Limb (tissue), 2 donors: ENCODE measurements around the gene KRTAP5-3.

Source experiments
- DNase-seq, 2 donors: peaks; one replicate each; pipeline ENCODE4 v3.0.0-alpha.2; 2016; ENCODE audit errors: extremely low spot score in 2 of 2

The KRTAP5-3 gene

DNA sequence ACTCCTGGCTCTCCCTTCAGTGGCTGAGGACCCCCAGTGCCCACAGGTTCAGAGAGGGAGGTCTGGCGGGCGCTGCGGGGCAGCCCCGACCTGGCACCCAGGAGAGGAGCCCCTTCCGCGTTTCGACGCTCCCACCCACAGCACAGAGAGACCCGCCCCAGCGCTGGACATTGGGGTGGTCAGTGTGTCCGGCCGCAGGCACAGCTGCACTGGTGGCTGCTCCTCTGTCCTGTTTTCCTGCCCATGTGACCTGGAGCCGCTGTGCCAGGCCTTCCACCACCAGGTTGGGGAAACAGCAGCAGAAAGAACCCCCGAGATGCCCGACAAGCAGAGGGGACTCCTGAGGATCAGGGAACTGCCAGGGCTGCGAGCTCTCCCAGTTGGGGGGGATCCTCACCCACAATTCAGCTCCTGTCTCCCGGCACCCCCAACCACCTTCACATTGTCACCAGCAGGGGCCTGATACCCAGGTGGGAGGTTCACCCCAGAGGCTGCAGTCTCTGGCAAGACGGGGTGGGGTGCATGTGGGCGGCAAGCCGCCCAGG is 35.0 kb upstream of the KRTAP5-3 start:
- no peak for DNase-seq

DNA sequence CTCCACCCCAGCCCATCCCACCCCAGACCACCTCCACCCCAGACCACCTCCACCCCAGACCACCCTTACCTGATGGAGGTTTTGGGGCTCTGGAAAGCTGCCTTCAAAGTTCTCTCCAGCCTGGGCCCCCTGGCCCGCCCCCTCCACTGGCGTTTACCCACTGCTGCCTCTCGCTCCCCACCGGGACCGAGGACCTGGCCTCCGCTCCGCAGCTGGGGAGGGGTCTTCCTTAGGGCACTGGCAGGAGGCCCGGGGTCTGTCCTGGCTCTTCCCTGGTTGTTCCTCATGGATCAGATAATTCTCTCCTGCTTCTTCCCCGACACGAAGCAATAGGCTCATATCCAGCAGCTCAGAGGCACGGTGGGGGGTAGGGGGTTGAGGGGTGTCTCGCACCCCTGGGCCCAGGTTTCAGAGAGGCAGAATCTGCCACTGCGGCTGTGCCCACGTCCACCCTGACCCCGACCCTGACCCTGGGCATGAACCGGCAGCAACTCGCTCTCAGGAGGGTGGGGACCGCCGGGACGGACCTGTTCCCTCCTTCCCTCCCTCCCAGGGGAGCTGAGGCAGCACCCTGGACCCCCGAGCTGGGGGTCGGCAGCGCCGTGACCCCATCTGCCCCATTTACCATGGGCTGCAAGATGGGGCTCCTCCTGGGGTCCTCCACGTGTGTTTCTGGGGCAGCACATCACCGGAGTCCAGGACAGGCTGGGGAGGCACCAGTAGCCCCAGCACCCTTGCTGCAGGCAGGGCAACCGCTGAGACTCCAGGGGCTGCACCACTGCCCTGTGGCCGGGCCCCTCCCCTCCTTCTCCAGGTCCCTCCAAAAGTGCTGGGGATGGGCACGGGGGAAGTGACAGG is 34.3 kb upstream of the KRTAP5-3 start:
- DNase-seq = peak in 1 of 2 donors; percentile 28

DNA sequence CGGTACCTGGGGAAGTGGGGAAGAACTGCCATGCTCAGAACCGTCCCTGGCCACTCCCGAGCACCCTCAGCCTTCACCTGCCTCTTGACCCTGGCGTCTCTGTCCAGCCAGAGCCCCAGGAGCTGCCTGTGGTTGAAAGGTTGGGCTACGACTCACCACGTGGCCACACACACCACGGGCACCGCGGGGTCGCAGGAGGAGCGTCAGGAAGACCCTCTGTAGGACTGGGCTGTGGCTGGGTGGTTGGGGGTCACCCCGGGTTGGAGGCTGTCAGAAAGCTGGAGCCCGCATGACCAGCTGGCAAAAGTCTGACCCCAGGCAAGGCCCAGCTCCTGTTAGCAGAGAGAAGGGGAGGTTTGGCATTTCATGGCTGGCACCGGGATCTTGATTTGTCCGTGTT is 32.8 kb upstream of the KRTAP5-3 start:
- no peak for DNase-seq

DNA sequence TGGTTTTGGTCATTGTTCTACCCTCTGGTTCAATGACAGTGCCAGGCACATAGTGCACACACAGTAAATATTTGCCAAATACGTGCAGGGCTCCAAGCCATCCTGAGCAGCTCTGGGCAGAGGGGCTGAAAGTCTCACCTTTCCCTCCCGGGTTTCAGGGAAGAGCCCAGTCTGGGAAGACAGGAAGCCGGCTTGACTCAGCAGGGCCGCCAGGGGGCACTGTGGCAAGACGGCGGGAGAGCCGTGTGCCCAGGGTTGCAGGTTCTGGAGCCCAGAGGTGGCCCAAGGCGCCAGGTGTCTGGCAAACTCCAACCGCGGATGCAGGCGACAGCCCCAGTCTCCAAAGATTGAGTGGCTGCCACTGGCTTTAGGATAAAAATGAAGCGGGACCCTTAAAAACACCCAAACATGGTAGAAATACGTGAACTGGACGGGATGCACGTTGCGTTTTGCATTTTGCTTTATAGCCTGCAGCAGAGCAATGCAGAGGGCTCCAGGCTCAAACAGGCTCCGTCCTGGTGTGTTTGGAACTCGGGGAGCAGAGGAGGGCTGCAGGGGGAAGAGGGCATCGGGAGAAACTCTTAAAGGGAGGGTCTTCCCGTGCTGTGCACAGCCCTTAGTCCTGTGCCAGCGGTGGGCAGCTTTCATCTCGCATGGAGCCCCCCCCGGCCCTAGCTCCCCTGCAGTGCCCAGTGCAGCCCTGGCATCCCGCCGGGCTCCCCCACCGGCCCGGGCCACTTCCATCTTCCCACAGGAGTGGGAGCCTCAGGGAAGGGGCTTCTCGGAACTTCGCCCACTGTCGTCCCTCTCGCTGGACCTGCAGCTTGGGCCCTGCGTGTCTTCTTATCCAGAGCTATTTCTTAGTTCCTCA is 32.0 kb upstream of the KRTAP5-3 start:
- DNase-seq = peak; percentile 6 to 65

DNA sequence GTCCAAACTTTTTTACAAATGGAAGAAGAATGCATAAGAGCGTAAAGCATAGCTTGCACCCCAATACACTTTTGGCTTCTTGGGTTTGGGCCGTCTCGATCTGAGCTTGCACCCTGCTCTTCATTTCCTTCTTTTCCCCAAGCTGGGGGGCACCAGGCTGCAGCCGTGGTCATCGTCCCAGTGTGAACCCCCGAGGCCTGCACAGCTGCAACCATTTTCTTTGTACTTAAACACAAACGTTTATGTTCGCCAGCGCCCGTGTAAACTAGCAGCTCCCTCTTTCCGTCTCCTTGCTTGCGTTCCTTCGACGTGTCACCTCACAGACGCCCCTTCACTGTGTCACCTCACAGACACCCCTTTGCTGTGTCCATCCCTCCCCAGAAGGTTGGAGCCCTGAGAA is 31.4 kb upstream of the KRTAP5-3 start:
- no peak for DNase-seq

DNA sequence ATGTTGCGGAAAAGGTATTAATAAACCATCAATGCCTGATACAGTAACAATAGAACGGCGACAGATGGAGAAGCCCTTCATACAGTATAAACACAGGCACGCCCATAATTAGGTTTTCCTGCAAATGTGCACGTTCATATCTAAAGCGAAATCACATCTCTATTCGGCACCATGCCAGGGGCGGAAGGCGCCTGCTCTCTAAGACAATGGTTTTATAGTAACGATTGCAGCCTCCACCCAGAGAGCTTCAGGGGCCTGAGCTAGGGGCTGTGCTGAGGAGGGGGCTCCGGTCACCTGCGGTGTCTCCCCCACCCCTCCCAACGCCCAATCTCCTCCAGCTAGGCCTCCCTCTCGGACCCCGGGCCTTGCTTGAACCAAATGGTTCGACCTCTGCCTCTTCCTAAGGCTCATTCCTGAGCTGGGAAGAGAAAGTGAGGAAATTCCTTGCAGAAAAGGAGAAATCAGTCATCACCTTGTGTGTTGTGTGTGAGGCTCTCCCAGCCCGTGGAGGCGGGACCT is 30.9 kb upstream of the KRTAP5-3 start:
- DNase-seq = no peak

DNA sequence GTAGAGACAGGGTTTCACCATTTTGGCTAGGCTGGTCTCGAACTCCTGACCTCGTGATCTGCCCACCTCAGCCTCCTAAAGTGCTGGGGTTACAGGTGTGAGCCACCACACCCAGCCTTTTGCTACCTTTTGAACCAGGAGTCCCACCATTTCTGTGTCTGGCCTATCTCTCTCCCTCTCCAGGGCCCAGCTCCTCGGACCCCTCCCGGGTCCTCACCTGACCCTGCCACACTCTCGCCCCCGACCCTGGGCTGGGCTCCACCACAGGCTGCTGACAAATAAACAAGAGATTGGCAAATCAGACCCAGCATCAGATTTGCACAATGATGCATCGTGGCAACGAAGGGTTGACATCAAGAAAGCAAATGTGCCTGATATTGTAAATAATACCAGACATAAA is 30.1 kb upstream of the KRTAP5-3 start:
- DNase-seq = no peak

DNA sequence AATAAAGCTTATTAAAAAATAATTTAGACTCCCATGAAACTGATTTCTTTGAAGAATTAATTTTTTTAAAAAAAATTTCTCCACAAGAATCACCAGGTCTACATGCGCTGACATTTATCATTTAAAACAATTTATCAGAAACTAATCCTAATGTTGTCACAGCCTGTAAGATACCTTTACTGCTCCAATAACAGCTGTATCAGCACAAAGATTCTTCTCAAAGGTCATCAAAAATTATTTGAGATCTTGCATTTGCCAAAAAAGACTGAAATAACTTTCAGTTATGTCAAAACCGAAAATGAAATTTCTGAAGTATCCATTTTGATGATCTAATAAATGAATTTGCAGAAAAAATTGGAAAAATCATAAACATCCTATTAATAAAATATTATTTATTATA is 29.4 kb upstream of the KRTAP5-3 start:
- no peak for DNase-seq

DNA sequence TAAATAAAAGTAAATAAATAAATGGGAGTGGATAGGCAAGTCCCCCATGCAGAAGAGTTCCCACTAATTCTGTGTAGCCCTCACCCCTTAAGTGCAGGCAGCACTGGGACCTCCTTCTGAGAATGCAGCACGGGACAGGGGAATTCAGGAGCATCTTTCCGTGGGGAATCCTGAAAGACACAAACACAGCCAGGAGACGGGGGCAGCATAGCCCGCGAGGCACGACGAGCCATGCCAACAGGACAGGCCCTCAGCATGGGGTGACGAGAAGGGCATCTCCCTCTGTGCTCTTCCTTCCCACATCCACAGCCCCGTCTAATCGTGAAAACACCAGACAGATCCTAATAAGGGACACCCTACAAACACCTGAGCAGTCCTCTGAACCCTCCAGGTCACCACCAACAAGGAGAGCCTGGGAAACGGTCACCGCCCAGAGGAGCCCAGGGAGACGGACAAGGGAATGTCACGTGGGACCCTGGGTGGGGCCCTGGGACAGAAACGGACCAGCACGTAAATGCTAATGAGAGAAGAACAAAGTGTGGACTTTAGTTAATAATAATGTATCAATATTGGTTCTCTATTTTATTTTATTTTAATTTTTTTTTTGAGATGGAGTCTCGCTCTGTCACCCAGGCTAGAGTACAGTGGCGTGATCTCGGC is 28.2 kb upstream of the KRTAP5-3 start:
- DNase-seq = no peak

DNA sequence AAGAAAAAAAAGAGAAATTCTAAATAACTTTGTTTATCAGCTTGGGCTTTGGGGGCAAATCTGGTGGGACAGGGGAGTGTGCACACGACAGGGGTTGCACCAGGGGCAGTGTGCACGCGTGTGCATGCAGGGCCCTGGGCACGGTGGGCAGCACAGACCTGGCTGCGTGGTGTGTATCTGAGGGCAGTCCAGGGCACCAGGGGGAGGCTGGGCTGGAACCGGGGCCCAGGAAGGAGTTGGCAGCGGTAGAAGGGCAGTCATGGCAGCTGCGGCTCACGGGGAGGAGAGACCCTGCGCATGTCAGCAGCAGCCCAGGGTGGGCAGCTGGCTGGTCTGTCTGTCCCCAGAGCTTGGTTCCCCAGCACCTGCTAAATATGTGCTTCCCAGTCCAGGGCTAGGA is 25.6 kb upstream of the KRTAP5-3 start:
- DNase-seq = no peak

DNA sequence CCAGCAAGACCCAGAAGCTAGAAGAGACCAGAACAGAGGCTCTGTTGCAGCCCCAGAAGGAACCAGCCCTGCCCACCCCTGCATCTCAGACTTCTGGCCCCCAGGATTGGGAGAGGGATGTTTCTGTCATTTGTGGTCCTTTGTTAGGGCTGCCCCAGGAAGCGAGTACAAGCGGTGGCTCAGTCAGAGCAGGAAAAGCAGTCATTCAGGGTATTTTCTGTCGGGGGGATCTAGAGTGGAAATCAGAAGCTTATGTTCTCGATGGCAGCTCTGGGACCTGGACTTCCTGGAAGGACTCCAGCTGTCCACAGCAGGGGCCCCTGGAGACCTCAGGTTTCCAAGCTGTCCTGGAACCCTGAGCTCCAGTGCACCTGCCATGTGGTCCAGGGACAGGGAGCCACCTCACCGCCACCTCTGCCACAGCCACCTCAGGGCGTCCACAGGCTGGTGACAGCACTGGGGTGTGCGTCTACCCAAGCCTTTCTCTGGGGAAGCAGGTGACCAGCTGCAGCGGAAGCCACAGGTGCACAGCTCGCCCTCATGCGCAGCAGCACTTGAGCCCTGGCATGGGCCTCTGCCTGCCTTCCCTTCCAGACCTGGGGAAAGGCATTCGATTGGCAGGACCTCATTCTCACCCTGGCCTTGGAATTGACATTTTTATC is 23.9 kb upstream of the KRTAP5-3 start:
- no peak for DNase-seq

DNA sequence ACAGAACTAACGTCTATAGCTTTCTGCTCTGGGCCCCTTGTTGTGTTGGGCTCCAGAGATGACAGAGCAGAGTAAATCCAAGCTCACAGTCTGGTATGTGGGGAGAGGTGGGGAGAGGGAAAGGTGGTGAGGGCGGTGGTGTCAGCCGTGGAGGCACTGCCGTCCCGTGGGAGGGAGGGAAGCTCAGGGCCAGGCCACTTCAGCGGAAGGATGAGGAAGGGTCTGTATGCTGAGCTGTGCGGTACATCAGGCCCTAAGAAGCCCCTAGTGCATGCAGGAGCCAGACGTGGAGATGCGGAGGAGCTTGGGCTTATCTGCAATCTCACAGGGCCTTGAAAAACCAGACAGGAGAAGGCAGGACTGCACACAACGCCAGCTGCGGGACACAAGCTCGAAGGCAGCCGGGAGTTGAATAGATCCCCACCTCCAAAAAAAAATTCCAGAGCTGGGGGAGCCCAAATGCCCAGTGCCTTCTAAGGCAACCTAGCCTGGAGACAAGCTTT is 22.9 kb upstream of the KRTAP5-3 start:
- no peak for DNase-seq

DNA sequence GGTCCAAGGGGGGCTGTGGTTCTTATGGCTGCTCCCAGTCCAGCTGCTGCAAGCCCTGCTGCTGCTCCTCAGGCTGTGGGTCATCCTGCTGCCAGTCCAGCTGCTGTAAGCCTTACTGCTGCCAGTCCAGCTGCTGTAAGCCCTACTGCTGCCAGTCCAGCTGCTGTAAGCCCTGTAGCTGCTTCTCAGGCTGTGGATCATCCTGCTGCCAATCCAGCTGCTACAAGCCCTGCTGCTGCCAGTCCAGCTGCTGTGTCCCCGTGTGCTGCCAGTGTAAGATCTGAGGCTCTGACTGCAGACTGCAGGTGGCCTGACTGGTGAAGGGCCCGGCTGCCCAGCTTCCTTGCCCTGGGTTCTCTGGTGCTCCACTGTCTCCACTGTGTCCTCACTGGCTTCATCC is 22.0 kb upstream of the KRTAP5-3 start:
- no peak for DNase-seq

DNA sequence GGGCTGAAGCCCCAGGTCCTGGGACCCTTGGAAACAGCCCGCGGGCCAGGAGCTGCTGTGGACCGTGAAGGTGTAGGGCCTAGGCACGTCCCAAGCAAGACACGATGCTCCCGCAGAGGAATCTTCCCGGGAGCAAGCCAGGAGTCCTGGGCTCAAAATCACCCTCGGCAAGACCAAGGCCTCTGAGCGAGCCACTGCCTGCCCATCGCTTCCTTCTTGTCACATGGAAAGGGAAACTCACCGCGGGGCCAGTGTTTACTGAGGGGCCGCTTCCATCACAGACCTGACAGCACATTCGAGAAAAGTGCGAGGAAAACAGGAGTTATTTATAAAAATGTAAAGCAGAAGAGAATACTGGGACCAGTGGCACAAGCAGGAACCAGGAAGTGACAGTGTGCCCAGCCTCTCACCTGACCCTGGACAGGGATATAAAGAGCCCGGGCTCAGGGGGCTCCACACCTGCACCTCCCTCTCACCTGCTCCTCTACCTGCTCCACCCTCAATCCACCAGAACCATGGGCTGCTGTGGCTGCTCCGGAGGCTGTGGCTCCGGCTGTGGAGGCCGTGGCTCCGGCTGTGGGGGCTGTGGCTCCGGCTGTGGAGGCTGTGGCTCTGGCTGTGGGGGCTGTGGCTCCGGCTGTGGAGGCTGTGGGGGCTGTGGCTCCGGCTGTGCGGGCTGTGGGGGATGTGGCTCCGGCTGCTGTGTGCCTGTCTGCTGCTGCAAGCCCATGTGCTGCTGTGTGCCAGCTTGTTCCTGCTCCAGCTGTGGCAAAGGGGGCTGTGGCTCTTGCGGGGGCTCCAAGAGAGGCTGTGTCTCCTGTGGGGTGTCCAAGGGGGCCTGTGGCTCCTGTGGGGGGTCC is 21.3 kb upstream of the KRTAP5-3 start, which contains the start of gene KRTAP5-5:
KRTAP5-5 (plus strand) TSS at position 450 of the 860 bp plus-strand sequence; CDS start at position 516, 66 bp downstream.
- no peak for DNase-seq

DNA sequence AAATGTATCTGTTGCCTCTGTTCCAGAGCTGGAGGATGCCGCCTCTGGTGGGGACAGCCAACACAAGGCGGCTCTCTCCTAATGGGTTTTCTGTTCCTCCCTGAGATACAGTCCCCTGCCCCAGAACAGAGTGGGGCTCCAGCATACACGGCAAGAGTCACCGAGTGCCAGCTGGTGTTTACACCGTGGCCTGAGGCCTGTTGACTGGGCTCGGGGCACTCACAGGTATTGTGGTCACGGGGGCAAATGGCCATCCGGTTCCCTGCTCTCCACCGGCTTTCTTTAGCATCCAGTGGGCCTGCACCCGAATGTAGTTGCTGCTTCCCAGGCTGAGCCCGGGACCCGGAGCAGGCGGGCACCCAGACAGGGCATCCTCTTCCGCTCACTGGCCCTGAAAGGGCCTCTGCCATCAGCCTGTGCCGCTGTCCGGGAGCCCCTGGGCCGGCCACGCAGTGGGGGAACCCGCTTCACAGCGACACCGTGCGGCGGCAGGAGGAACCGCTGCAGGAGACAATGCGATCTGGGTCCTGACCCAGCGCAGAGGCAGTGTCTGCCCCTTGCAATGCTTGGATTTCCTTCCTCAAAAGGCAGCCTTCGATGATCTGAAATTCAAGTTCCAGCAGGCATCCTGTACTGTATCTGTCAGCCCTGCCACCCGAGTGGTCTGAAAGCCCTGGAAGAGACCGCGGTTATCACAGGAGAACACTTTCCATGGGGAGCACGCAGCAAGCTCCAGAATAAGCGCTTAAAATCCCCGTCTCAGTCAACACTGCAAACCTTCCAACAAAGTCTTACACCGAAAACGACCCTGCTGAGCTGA is 20.5 kb upstream of the KRTAP5-3 start:
- peak; percentile 32 to 75 for DNase-seq

DNA sequence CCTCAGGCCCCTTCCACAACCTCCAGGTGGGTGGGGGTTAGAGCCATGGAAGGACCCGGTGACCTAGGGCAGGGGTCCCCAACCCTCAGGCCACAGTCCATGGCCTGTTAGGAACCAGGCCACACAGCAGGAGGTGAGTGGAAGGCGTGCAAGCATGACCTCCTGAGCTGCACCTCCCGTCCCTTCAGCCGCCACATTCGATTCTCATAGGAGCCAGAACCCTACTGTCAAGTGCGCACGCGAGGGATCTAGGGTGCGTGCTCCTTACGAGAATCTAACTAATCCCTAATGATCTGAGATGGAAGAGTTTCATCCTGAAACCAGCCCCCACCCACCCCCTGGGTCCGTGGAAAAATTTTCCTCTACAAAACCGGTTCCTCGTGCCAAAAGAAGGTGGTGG is 17.3 kb upstream of the KRTAP5-3 start:
- DNase-seq = no peak

DNA sequence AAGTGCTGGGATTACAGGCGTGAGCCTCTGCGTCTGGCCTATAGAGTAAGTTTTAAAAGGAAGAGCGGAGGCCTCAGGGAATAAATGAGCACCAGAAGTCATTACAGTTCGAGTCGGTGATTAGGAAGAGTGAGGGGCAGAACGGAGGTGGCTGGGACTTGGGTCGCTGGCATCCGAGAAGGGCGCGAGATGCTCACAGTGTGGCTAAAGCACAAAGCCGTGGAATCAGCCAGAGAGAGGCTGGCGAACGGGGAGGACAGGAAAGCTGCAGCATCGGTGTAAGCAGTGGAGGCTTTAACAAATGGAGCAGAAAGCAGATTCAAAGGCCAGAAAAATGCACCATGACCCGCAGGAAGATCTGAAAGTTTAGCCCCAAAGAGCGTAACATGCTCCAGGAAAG is 16.4 kb upstream of the KRTAP5-3 start:
- no peak for DNase-seq

DNA sequence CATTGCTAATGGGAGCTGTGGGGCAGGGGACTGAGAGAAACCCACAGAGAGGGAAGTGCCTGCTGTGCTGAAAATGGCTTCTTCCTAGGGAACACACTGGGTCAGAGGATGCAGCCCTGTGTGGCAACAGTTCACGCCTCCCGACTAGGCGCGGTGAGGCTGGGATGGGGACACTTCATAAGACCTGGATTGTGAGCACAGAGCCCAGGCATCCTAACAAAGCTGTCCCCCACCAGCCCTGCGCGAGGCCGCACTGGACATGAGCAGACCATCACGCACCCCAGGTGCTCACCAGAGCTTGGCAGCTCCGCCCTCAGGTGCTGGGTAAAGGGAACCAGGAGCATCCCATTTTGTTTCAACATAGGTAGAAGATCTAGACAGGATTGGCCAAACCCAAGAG is 15.5 kb upstream of the KRTAP5-3 start:
- DNase-seq = no peak

DNA sequence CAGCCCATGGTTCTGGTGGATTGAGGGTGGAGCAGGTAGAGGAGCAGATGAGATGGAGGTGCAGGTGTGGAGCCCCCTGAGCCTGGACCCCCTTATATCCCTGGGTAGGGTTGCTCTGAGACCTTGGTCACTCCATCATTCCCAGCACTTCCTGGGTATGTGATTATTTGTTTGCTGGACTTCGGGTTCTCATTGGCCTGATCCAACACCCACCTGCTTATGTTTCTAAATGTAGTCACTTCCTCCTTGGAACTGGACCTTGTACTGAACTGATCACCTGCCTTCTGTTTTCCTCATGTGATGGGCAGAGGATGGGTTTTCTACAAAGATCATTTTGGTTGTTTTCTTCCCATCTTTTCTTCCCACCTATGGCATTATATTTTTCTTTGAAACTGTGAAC is 13.8 kb upstream of the KRTAP5-3 start, which contains the start of gene KRTAP5-4:
KRTAP5-4 (minus strand) TSS at position 53 of the 400 bp plus-strand sequence; CDS start at position 8, 45 bp downstream.
- DNase-seq = no peak
